Right lobe of liver (tissue), 4 donors: Measurements from ENCODE around the gene C1orf105.

Experiments
- CTCF ChIP-seq, 4 donors: fragments of 200-600 bp in 3 of 4; fragments of 450-650 bp in 1 of 4; IDR thresholded peaks; one replicate each; pipeline versions ENCODE4 v1.5.1 to v1.8.0; 2016 to 2022; ENCODE audit warnings: antibody characterized with exemption in 4 of 4, mild to moderate bottlenecking in 2 of 4
- POLR2A ChIP-seq: fragments of 450-650 bp; IDR thresholded peaks from one replicate; pipeline ENCODE4 v1.6.1; 2017; ENCODE audit warnings: antibody characterized with exemption, mild to moderate bottlenecking
- donor health status: DM: no; HTN: no; CAD: no.
- donor health status: DM: no; HTN: no; CAD: no.
- donor health status: DM: no; HTN: yes; CAD: no.

GRCh38 chr1:172398193-172398592, 22.3 kb upstream of the C1orf105 start:
- no peak for TF ChIP-seq CTCF (IDR thresholded peaks at IDR 0.05)
- no peak for TF ChIP-seq POLR2A
